HL-60 (cell line): Measurements from ENCODE around the gene MED28.
"Not testable (repeated sequence)": the region's sequence is repeated elsewhere in the genome, so short reads cannot be mapped to it uniquely, and the experiment has no call there.

Source experiments
- DNase-seq, 2 experiments: peaks; one replicate each; pipeline ENCODE4 v3.0.0-alpha.2; 2010 to 2020; ENCODE audit warnings: low read depth in 1 of 2, low spot score in 1 of 2
- H3K27ac ChIP-seq: fragments of 250-450 bp; sonication (Bioruptor Pico); replicated peaks from 2 replicates; pipeline ENCODE4 v1.5.1; 2020; ENCODE audit warnings: mild to moderate bottlenecking, moderate library complexity
- H3K27me3 ChIP-seq: fragments of 250-450 bp; sonication (Bioruptor Pico); 2 replicates; pipeline ENCODE4 v1.5.1; 2021; ENCODE audit warnings: mild to moderate bottlenecking, moderate library complexity; ENCODE audit not compliant: insufficient read depth, poor library complexity, severe bottlenecking
- H3K4me3 ChIP-seq: replicated peaks from 2 replicates; pipeline ENCODE4 v1.5.1; 2011; ENCODE audit warnings: mild to moderate bottlenecking, control low read depth, low read length; ENCODE audit not compliant: insufficient read depth
- GABPA ChIP-seq: IDR thresholded peaks from 2 replicates; pipeline ENCODE4 v1.6.1; 2012; ENCODE audit warnings: low read depth
- POLR2AphosphoS5 ChIP-seq: IDR thresholded peaks from 2 replicates; pipeline ENCODE4 v1.6.1; 2012; ENCODE audit warnings: low read depth
- SPI1 ChIP-seq: IDR thresholded peaks from 2 replicates; pipeline ENCODE4 v1.6.1; 2012; ENCODE audit warnings: low read depth, mild to moderate bottlenecking, borderline replicate concordance
- TF ChIP-seq, protein P1 (sequence below): IDR thresholded peaks from one replicate; pipeline ENCODE4 v1.5.1; 2011; ENCODE audit warnings: low read length, control low read depth, inconsistent platforms; ENCODE audit not compliant: insufficient read depth
- TF ChIP-seq, protein P2 (sequence below): IDR thresholded peaks from 2 replicates; pipeline ENCODE4 v1.6.1; 2012; ENCODE audit warnings: low read depth; ENCODE audit not compliant: insufficient replicate concordance

The MED28 gene

DNA sequence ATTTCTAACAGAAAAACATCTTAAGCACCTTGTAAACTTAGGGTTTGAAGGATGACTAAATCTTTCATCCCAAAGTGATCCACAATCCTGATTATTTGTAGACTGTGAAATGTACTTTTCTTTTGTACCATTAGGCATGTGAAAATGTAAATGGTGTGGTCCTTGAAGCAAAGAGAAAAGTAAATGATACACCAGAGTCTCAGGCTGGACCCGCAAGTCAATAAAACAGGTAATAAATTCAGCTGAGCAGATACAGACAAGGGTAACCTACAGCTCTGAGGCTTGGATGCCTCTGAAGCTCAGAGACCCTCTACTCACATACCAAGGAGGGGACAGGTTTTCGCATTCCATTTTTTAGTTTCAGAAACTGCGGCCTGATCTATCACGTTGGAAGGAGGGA is 40.2 kb upstream of the MED28 start:
- H3K27ac ChIP-seq = no peak overlapping the region
- no peaks in the 10 kb centered on the region for H3K27me3 ChIP-seq
- no peak for DNase-seq
- H3K4me3 ChIP-seq = no peak overlapping the region
- TF ChIP-seq GABPA (no peak), SPI1 (no peak), POLR2AphosphoS5 (no peak)
- TF ChIP-seq, protein P1, sequence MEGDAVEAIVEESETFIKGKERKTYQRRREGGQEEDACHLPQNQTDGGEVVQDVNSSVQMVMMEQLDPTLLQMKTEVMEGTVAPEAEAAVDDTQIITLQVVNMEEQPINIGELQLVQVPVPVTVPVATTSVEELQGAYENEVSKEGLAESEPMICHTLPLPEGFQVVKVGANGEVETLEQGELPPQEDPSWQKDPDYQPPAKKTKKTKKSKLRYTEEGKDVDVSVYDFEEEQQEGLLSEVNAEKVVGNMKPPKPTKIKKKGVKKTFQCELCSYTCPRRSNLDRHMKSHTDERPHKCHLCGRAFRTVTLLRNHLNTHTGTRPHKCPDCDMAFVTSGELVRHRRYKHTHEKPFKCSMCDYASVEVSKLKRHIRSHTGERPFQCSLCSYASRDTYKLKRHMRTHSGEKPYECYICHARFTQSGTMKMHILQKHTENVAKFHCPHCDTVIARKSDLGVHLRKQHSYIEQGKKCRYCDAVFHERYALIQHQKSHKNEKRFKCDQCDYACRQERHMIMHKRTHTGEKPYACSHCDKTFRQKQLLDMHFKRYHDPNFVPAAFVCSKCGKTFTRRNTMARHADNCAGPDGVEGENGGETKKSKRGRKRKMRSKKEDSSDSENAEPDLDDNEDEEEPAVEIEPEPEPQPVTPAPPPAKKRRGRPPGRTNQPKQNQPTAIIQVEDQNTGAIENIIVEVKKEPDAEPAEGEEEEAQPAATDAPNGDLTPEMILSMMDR = no peak
- TF ChIP-seq, protein P2, sequence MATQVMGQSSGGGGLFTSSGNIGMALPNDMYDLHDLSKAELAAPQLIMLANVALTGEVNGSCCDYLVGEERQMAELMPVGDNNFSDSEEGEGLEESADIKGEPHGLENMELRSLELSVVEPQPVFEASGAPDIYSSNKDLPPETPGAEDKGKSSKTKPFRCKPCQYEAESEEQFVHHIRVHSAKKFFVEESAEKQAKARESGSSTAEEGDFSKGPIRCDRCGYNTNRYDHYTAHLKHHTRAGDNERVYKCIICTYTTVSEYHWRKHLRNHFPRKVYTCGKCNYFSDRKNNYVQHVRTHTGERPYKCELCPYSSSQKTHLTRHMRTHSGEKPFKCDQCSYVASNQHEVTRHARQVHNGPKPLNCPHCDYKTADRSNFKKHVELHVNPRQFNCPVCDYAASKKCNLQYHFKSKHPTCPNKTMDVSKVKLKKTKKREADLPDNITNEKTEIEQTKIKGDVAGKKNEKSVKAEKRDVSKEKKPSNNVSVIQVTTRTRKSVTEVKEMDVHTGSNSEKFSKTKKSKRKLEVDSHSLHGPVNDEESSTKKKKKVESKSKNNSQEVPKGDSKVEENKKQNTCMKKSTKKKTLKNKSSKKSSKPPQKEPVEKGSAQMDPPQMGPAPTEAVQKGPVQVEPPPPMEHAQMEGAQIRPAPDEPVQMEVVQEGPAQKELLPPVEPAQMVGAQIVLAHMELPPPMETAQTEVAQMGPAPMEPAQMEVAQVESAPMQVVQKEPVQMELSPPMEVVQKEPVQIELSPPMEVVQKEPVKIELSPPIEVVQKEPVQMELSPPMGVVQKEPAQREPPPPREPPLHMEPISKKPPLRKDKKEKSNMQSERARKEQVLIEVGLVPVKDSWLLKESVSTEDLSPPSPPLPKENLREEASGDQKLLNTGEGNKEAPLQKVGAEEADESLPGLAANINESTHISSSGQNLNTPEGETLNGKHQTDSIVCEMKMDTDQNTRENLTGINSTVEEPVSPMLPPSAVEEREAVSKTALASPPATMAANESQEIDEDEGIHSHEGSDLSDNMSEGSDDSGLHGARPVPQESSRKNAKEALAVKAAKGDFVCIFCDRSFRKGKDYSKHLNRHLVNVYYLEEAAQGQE = no peak

DNA sequence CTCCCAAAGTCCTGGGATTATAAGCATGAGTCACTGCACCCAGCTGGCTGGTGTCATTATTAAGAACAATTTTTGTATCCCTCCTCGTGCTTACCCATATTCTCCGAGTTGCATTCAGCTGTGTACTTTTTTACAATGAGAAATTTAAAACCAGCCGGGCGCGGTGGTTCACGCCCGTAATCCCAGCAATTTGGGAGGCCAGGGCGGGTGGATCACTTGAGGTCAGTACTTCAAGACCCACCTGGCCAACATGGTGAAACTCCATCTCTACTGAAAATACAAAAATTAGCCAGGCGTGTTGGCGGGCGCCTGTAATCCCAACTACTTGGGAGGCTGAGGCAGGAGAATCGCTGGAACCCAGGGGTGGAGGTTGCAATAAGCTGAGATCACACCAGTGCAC is 39.3 kb upstream of the MED28 start:
- not testable (repeated sequence) for H3K27me3 ChIP-seq, H3K27ac ChIP-seq, H3K4me3 ChIP-seq, DNase-seq

DNA sequence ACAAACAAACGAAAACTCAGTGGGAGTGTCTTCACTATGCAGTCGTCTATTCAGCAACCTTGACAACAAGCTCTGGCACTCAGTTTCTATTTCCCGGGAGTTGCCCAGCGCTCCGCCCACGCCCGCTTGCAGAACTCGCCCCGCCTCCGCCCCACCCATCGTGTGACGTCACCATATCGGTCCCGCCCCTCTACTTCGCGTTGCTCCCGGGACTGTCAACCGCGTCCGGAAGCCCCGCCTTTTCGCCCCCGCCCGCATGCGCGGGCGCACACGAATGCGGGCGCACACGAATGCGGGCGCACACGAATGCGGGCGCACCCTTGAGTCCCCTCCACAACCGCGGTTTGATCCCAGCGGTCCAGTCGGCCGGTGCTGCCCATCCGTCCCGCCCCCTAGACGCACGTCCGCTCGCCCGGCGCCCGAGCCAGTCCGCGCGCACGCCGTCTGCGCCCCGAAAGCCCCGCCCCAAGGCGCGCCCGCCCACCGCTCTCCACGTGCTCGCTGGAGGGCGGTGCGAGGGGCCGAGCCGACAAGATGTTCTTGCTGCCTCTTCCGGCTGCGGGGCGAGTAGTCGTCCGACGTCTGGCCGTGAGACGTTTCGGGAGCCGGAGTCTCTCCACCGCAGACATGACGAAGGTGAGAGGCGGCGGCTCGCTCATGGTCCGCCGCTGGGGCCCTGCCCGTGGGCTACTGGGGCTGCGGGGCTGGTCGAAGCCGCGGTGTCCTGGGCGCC is 37.3 kb upstream of the MED28 start, which contains the start of gene LAP3:
Gene LAP3 (plus strand): TSS at position 267 of the 733 bp plus-strand sequence. CDS start 268 bp downstream, at position 535.
- peak; percentile 86 to 96 for DNase-seq
- H3K4me3 ChIP-seq = peak within 1 kb of the TSS; percentile 87
- H3K27me3 ChIP-seq = no peaks in the 10 kb centered on the region
- peak within 1 kb of the TSS; percentile 86 for H3K27ac ChIP-seq
- TF ChIP-seq, protein P2 = peak; percentile 68
- TF ChIP-seq, protein P1 = no peak
- no peak; the same call in 1 of the 2 replicates for TF ChIP-seq GABPA
- TF ChIP-seq POLR2AphosphoS5 = peak; percentile 90
- TF ChIP-seq SPI1 = no peak

DNA sequence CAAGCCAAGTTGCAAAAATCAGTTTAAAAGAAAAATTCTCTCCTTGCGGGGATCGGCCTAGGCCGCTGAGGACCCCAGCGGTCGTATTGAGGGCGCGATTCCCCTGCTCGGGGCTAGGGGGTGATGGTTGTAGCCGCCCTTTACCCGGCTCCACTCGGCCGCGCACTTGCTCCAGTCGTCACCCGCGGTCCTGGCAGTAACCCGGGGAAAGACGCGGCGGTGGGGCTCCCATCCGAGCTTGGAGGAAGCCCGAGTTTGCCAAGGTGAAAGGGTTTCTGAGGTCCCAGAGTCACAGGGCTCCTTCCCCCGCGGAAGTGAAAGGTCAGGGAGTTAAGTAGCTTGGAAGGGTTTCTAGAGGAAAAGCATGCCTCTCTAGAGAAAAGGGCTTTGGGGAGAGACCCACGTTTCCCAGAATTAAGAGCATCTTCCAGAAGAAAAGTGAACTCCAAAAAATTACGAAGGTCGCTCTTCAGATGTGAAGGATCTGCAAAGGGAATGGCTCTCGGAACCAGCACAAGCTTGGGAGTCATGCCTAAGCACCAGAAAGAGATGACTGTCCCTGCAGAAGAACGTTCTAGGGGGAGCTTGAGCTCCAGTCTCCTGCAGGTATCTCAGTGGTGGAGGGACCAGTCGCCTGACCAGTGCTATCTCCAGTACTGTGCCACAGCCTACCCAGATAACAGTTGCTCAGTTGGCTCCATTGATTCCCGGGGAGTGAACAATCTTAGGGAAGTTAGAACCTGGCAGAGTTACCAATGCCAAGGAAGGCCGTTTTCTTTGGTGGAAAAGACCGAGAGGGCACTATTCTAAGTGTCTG is 36.6 kb upstream of the MED28 start:
- TF ChIP-seq, protein P2 = peak; percentile 8
- TF ChIP-seq, protein P1 = no peak
- no peak for TF ChIP-seq SPI1
- no peak; the same call in 1 of the 2 replicates for TF ChIP-seq POLR2AphosphoS5
- peak overlapping the region; percentile 87 for H3K4me3 ChIP-seq
- H3K27me3 ChIP-seq = no peaks in the 10 kb centered on the region
- peak in 1 of 2 experiments; percentile 47 for DNase-seq
- peak overlapping the region; percentile 86 for H3K27ac ChIP-seq
